T1000 (cell line): ENCODE data around the gene TCEANC2.
"Not testable (repeated sequence)": the region's sequence is repeated elsewhere in the genome, so short reads cannot be mapped to it uniquely, and the experiment has no call there.

Experiments used
- DNase-seq: peaks from one replicate; lab custom pipeline; 2025; ENCODE audit warnings: mixed read lengths; lab: John Stamatoyannopoulos, UW

TCEANC2 gene

DNA sequence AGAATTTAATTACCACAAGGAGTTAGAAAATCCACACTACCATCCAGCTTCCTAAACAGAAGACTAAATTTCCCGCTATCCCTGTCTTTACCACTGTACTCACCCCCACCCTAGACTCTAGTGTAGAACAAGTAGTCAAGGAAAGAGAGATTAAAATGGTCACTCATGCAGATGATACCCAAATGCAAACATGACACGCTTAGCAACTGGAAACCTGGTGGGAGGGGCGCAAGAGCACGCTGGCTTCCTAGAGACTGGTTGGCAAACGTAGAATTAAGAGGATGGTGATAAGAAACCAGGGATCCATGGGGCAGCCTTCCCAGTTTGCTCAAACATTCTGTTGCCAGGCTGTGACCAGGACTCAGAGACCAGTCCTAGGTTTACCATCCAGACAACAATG lies 25.6 kb upstream of the TCEANC2 start:
- no peak for DNase-seq

DNA sequence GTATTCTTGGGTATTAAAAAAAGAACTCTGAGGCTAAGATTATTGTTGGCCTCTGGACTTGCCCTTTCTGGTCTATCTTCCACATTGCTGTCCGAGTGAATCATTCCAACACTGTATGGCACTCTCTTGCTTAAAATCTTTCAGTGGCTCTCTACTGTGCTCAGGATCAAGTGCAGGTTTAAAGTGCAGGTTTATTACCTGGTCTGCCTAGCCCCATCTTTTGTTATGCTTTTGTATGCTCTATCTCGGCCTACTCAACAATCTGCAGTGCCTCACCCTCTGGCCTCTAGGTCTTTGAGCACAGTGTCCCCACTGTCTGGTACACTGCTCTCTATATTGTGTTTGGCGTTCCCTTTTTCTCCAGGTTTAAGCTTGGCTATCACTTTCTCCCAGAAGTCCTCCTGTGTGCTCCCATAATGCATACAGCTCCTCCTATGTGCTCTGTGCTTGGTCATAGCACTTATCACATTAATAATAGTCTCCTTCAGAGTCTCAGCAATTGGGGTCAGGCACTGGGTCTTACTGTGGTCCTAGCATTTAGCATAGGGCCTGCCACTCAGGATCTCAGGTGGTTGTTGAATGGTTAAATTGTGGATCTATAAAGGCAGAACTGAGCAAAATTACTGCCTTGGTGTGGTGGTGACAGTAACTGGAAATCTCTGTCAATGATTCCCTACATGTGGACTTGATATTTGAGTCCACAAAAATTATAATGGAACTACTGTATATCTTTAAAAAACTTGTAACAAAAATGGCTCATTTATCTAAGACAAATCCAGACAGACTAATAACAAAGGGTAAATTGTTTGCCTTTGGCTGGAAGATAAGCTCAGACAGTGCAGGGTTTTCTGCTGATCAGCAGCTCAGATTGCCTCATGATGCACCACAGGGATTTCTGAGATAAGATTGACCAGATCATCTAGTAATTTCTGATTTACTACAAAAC lies 24.8 kb upstream of the TCEANC2 start:
- DNase-seq, result no peak

DNA sequence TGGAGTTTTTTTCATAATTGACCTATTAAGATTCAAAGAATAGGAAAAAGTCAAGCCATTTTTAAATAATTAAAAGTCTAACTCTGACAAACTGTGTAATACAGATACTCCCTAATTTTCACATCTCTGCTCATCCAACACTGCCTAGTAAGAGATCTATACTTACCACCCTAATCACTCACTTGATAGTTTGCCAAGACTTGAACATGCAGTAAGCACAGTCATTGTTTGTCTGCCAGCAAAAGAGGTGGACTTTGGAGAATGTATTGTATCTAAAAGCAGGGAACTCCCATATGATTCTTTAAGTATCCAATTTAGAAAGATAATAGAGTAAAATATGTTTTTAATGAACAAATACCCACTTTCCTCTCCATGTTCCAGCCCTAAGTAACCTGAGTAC lies 15.9 kb upstream of the TCEANC2 start:
- DNase-seq, result no peak

DNA sequence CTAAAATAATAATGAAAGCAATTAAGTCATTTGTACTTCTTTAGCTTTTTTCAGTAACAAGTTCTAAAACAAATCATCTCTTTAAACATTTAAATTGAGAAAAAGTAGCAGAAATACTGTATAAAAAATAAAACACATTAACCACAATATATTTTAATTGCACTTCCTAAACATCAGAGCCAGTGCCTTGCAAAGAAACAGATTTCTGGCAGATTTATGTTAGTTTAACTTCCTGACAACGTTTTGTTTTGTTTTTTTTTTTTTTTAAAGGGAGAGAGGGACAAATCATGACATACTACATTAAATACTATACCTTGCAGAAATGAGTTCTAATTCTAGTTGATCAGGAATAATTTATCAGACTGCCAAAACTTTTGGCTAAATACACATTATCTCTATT lies 11.6 kb upstream of the TCEANC2 start:
- no peak for DNase-seq

DNA sequence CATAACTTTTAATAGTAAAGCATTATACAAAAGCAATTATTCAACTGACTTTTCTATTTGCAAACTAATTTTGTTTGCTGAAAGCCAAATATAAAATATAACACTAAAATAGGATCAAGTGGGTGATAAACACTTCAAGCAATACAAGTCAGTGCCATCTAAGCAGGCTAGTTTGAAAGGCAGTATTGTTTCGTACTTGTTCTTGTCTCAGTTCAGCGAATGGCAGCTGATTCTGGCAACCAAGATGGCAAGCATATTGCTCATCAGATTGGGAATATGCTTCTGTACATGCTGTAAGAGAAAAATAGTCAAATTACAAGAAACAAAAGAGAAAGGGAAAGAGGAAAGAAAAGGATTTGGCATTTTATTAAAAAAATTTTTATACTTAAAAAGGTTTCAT lies 7.9 kb upstream of the TCEANC2 start:
- no peak for DNase-seq

DNA sequence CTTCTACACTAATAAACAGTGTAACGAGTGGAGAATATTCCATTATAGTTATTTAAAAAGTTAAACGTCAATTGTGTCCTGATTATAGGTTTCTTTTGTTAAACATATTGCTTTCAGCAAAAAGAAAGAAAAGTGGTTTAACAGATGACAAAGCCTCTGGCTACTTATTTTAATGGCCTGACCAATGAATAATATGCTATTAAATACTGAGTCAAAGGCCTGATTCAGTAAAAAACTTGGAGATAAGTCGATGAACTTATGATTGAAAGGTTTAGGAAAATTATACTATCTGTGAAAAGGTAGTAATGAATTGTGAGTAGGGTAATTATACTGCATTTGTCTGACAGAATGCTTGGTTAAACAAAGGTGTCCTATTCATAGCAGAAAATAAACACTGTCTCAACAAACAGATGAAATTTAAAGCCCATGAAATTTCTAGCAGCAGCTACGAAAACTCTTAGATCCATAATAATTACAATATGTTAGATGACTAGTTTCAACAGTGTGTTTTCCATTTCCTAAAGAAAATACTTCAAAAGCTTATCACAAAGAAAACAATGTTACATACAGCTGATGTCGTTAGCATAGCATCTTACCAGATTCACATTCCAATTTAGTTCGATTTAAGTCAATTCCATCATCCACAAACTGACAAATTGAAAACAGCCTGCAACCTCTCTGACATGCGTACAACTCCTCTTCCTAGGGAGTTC lies 6.6 kb upstream of the TCEANC2 start:
- DNase-seq, result no peak

DNA sequence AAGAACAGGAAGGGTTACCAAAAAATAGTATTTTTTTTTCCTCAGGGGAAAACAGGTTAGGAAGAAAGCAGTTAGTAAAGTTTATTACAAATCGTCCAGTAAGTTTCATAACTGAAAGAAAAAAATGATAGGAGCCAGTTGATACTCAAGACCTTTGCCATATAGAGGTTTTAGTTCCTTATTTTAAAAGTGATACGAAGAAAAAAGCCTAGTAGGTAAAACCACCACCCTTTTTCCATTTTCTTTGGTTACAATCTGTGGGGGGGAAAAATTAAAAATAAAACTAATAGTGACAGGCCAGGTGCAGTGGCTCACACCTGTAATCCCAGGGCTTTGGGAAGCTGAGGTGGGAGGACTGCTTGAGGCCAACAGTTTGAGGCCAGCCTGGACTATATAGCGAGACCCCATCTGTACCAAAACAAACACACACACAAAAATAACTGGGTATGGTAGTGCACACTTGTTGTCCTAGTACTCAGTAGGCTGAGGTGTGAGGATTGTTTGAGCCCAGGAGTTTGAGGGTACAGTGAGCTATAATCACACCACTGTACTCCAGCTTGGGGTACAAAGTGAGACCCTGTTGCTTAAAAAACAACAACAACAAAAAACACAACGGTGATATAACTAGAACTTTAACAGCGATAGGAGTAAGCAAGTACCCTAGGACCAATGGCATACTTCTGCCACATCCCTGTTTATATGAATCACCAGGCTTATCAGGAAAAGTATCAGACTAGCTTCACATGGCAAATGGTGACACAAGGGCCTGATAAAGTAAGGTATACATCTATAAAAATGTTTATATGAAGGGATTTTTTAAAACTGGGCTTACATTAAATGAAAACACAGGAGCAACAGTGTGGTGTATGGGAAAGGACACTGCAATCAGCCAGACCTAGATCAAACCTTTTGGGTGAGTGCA lies 5.8 kb upstream of the TCEANC2 start:
- no peak for DNase-seq

DNA sequence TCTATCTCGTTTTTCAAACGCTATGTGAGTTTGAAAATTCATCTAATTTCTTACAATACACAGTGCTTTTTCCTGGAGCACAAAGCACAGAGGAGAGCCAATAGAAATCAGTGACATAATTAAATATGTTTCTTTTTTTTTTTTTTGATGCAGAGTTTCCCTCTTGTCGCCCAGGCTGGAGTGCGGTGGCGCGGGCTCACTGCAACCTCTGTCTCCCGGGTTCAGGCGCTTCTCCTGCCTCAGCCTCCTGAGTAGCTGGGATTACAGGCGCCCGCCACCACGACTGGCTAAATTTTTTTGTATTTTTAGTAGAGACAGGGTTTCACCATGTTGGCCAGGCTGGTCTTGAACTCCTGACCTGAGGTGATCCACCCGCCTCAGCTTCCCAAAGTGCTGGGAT lies 3.0 kb upstream of the TCEANC2 start:
- not testable (repeated sequence) for DNase-seq

DNA sequence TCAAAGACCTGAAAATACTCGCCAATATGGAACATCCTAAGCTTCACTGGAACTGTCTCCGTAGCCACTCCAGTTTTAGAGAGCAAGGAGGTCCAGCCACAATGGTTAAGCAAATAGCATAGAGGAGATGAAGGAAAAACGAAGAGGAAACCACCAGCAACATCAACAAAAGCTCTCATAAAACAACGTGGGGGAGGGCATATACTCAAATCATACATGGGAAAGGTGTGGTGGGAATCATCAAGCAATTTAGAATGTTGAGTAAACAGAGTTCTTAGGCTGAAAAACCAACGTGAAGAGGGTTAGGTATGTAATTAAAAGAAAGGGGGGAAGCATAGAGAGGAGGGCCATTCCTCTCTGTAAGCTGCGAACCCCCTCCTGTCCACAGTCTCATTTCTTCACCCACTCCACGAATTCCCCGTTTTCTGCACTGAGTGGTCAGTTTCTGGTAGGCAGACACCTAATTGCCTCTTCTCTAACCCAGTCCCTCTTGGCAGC lies 1.4 kb upstream of the TCEANC2 start:
- no peak for DNase-seq

DNA sequence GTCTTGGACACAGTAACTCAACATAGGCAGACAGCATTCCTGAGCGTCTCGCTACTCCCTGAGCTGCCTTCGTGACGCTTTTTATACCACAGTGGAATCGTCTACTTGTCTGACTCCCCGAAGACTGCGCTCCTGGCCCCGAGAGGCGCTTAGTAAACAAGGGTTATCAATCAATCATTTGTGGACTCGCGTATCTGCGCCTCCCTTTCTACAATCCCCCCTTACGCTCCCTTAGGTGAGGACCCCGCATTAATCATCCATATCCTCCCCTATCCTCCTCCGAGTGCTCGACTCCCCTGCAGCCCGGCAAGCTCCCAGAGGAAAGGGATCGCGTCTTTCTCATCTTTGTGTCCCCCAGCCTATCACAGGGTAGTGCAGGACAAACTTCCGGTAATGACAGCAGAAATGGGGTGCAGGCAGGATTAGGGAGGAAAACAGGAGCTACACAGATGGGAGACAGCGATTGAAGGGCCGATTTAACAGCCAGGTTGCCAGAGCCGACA lies 926 bp upstream of the TCEANC2 start:
- DNase-seq, result peak; percentile 30

DNA sequence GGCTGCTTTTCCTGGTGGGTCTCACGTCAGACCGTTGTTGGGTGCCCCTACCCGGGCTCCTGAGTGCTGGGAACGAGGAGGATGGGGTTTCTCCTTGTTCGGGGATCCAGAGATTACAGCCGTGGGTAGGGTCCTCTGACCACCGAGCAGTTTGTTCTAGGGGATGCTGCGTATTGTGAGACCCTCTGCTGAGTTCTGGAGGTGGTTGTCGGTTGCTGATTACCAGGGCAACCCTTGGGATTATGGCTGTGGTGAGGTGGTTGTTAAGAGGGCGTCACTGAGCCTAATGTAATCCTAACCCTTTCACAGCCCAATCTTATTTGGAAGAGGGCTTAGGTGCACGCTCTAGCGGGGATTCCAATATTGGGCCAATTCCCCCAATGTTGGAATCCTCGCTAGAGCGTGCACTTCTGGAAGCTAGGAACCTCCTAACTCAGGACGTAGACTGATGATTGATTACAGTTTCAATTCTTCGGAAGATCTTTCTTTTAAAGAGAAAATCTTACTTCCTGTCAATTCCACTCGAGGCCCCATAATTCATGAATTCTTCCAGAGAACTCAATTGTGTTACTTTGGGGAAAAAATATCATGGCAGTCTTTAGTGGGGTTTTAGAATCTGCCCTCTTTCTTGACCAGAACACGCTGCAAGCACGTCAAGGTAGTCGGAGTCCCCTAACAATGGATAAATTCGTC lies 483 bp downstream of the TCEANC2 start:
- no peak for DNase-seq

DNA sequence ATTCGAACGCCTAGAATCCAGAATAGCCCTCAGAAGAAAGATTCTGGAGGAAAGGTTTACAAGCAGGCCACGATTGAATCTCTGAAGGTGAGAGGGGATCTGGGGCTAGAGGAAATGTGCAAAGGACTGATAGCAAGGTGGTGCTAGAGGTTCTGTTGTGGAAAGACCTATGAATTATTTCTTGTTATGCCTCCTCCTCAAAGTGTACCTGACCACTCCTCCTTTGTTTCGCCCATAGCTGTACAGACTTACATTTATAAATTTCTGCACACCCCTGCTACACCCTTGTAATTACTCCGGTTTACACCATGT lies 986 bp downstream of the TCEANC2 start:
- DNase-seq, result no peak

DNA sequence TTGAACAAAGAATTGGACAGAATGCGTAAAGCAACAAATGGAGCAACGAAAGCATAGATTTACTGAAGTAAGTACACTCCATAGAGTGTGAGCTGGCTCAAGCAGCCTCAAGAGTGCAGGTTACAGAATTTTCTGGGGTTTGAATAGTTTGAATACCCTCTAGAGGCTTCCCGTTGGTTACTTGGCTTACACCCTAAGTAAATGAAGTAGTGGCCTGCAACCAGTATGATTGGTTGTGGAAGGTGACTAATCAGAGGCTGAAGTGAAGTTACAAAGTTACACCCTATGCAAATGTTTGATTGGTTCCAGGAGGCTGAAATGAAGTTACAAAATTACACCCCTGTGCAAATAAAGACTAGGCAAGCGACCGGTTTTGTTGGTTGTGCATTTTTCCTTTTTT lies 10.9 kb downstream of the TCEANC2 start:
- DNase-seq, result no peak

DNA sequence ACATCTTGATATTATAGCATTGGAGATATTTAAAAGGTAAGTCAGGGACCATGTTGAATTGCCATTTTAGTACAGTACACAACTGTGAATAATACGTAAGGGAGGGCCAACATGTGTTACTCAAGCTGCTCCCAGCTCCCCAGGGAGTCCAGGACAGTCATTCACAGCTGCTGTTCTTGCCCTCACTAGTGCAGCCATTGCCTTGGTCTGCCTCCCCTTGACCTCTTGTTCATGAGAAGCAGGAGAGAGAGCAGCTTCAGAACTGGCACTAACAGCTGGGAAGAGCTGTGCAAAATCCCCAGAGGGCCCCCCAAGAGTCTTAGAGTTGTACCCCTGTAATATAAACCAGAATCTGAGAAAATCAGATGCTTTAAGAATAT lies 16.4 kb downstream of the TCEANC2 start:
- DNase-seq, result no peak

DNA sequence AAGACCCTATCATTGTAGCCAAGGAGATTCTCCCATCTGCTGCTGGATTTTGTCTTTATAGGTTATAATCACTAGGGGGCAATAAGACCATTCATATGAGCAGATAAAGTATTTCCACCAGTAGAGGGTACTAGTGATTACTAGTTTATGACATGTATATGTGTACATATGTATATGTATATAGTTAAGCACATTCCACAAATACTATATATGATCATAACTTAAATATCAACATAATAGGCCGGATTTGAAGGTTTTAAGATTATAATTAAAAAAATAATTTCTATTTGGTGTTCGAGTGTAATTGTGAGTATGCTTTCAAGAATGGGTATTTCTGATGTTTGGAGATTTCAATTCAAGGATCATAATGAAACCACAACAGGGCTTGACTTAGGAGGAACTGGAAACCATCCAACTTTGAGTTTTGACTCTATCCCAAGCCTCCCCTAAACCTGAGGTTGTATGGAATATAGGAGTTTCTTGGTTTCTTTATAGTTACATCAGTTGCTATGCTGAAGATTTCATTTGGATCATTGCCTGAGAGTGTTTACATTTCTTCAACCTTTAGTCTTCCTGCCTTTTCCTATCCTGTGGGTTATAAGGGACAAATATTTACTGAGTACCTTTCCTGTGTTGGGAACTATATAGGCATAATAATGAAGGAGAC lies 16.9 kb downstream of the TCEANC2 start:
- no peak for DNase-seq

DNA sequence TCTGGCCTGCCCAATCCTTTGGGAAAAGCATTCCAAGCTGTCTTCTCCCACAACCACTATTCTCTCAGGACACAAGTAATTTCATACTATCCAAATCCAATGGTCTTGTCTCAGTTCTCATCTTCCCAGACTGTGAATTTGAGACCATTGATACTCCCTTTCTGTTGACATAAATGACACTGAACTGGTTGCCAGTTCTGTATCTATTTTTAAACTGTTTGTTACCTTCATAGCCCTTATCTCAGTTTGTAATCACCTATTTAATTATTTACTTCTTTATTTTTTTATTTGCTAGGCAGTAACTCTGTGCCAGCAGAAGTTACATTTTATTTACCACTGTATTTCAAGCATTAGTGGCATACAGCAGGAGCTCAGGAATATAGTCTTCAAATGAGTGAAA lies 24.0 kb downstream of the TCEANC2 start:
- DNase-seq, result no peak

DNA sequence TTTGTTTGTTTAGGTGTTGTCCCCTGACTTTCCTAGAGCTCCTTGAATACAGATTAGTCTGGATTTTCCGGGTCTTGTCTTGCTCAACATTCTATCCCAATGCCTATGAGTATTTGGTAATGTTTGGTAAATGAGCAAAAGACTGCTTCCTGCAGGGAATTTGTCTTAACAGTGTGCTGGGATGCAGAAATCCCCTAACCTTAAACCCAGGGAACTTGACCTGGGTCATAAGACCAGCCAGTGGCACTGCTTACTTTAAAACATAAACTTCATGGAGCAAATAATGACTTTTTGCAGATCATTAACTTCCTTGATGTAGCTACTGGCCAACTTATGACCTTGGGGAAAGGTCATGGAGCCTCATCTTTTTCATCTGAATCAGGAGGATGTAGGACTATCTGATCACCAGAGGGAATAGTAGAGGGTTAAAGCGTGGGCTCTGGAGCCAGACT lies 27.2 kb downstream of the TCEANC2 start:
- no peak for DNase-seq

DNA sequence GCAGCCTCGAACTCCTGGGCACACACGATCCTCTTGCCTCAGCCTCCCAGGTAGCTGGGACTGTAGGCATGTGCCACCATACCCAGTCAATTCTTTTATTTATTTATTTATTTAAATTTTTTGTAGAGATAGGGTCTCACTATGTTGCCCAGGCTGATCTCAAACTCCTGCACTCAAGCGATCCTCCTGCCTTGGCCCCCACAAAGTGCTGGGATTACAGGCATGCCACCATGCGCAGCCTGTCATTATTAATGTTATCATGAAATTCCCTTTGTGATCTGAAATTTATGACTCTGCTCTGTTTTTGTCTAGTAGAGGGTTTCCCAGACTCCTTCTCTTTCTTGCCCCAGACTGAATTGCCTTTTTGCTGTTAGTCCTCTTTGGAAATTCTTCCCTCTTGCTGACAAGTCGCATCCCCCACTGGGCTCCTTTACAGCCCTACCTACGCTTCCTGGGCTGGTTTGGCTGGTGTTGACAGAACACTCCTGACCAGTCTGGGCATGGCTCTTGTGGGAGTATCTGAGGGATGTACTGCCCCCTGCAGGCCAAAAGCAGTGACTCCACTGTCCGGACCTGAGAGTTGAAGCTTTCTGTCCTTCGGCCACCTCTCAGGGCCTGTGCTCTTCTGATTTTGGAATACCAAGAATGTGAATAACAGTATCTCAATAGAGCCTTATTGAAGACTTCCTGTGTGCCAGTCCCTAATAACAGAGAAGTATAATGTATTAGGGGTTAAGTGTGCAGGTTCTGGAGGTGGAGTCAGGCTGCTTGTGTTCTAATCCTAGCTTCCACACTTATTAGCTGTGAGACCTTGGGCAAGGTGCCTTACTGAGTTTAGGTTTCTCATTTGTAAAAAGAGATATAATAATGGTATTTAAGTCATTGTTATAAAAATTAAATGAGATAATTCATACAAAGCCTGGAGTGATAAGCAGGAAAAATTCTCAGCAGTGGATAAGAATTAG lies 28.2 kb downstream of the TCEANC2 start:
- DNase-seq, result no peak

DNA sequence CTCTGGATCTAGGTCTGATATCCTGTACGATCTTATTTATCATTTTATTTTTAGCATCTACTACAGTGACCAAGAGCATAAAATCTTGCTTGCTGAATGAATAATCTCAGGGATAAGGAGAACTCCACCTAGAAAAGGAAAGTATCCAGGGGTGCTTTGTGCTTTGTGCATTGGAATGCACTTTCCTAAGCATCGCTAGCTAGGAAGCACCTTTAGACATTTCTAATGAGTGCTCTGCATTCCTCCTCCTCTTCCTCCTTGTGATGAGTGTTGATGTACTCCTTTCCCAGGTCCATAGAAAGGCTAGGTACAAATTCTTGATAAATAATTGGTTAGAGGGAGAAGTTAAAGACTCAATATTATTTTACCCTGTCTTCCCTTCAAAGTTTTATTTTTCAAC lies 31.4 kb downstream of the TCEANC2 start:
- DNase-seq, result no peak

DNA sequence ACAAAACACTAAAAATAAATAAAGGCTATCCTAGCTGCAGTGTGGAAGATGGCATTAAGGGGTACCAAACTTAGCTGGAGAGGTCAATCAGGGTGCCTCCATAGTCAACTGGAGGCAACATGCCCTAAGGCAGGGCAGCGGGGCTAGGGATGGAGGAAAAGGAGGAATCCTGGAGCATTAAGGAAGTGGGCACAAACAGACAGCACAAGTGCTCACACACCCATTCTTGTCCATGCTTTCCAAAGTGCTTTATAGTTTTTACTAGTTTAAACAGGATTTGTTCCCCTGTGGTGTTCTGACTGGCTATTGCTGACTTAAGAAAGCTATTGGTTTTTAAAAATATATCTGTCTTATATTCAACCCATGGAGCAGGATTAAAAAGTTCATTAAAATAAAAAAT lies 33.3 kb downstream of the TCEANC2 start:
- no peak for DNase-seq
